Activated T-helper 1 cell treated with anti-CD3 and anti-CD28 coated beads, Interleukin-12 subunit alpha, Interleukin-12 subunit beta, Interleukin-2, Interleukin-4 antibody, amounts not matched to agents 30 ng/mL and 10 ng/mL and 1 ng/mL, durations not matched to agents 14 hours and 24 hours and 36 hours (primary cell): ENCODE measurements around the gene MRPL48. TPM values are rescaled to one million over a fixed set of nuclear protein-coding genes. Genes with fewer than 3 reads are reported as not detected.
A peak's percentile ranks its signal among the peaks of the same experiment; 100 is the strongest.
"Not testable (repeated sequence)": the region's sequence is repeated elsewhere in the genome, so short reads cannot be mapped to it uniquely, and the experiment has no call there.

Source experiments
- DNase-seq: peaks from one replicate; pipeline ENCODE4 v3.0.0; 2021; ENCODE audit warnings: low spot score
- H3K27ac Mint-ChIP-seq: one replicate; pipeline ENCODE4 v1.8.0; 2021; ENCODE audit warnings: mild to moderate bottlenecking, mixed read lengths
- H3K27me3 Mint-ChIP-seq: one replicate; pipeline ENCODE4 v1.8.0; 2022; ENCODE audit warnings: mild to moderate bottlenecking, moderate library complexity, mixed read lengths; ENCODE audit not compliant: insufficient read depth
- H3K36me3 Mint-ChIP-seq: one replicate; pipeline ENCODE4 v1.8.0; 2021; ENCODE audit warnings: low read depth, mixed read lengths
- H3K4me1 Mint-ChIP-seq: one replicate; pipeline ENCODE4 v1.8.0; 2021; ENCODE audit warnings: low read depth, mixed read lengths
- H3K4me3 Mint-ChIP-seq: one replicate; pipeline ENCODE4 v1.8.0; 2021; ENCODE audit warnings: mild to moderate bottlenecking, moderate library complexity, mixed read lengths
- H3K9me3 Mint-ChIP-seq: one replicate; pipeline ENCODE4 v1.8.0; 2021; ENCODE audit warnings: mixed read lengths
- intact Hi-C: fragments of 100-400 bp; cut with micrococcal nuclease; formaldehyde crosslinking; loops from one replicate; pipeline ENCODE4 v1.15.1; 2024
- total RNA-seq: library from RNA; stranded (reverse); gene quantifications from 2 replicates; pipeline ENCODE4 v1.2.3, GENCODE V29; 2022

MRPL48 gene
- total RNA-seq, 1 donor from 2014 or later: 56.3 TPM

- intact Hi-C loops: no loop called here
- DNase-seq: no peak
- Mint-ChIP-seq H3K4me1 (no peaks in the 10 kb centered on the region), H3K36me3 (peaks cover 25% of the 10 kb centered on the region), H3K9me3 (no peaks in the 10 kb centered on the region), H3K4me3 (no peak overlapping the region), H3K27me3 (no peaks in the 10 kb centered on the region), H3K27ac (no peak overlapping the region)
Observed at GRCh38 chr11:73862986-73863385, 75.3 kb downstream of the MRPL48 start.

DNA sequence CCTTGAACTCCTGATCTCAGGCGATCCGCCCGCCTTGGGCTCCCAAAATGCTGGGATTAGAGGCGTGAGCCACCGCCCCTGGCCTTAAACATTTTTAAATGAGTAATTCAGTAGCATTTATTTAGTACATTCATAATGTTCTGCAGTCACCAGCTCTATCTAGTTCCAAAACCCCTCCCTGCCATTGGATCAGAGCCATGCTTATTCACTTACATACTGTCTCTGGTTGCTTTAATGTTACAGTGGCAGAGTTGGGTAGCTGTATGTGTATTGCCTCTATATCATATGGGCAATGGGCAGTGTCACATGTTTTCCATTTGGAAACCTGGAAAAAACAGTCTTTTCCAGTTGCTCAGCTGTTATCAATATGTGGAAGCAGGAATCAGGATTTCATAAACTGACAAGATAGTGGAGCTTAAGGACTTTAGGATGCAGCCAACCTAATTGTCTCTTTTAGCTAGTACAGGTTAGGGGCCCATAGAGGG, 78.5 kb downstream of the MRPL48 start:
- no peak overlapping the region for H3K4me3 Mint-ChIP-seq
- no peak for DNase-seq
- no peaks in the 10 kb centered on the region for H3K4me1 Mint-ChIP-seq

GRCh38 chr11:73866586-73866996, 78.9 kb downstream of the MRPL48 start:
- no peak for DNase-seq
- intact Hi-C loops: no loop called here
- no peaks in the 10 kb centered on the region for H3K27me3 Mint-ChIP-seq
- H3K4me1 Mint-ChIP-seq: no peaks in the 10 kb centered on the region
- H3K4me3 Mint-ChIP-seq: no peak overlapping the region
- H3K9me3 Mint-ChIP-seq: no peaks in the 10 kb centered on the region
- no peak overlapping the region for H3K27ac Mint-ChIP-seq
- H3K36me3 Mint-ChIP-seq: peaks cover 13% of the 10 kb centered on the region

More for the DNA sequence above, 78.5 kb downstream of the MRPL48 start:
- intact Hi-C loops: no loop called here
- no peaks in the 10 kb centered on the region for H3K9me3 Mint-ChIP-seq
- peaks cover 11% of the 10 kb centered on the region for H3K36me3 Mint-ChIP-seq
- H3K27ac Mint-ChIP-seq: no peak overlapping the region
- no peaks in the 10 kb centered on the region for H3K27me3 Mint-ChIP-seq

DNA sequence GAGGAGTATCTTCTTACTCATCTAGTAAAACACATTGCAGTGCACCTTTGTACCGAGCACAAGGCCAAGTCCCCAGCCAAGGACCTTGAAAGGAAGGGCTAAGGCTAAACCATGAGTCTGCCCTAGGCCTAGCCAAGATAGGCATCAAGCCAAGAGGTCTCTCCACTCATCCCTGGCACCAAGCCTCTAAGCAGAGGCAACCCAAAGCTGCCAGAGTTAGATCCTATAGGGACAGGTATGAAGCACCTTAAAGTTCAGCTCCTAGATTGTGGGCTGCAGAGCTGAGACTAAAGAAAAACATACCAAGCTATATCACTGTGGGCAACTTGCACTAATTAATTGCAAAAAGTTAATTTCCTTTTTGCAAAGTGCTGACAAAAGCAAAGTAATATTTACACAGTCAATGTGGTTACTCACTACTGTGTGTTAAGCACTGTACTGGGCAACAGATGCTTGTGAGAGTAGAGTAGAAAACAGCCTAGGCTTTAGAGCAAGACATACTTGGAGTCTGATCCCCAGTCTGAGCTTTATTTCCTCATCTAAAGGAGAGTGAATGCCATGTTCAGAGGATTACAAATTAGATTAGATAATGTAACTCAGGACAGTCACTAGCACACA, 81.8 kb downstream of the MRPL48 start:
- peaks cover 20% of the 10 kb centered on the region for H3K36me3 Mint-ChIP-seq
- no peak for DNase-seq
- no peaks in the 10 kb centered on the region for H3K27me3 Mint-ChIP-seq
- no peak overlapping the region for H3K27ac Mint-ChIP-seq
- no peaks in the 10 kb centered on the region for H3K9me3 Mint-ChIP-seq
- intact Hi-C loops: no loop called here
- no peak overlapping the region for H3K4me3 Mint-ChIP-seq
- H3K4me1 Mint-ChIP-seq: no peaks in the 10 kb centered on the region

GRCh38 chr11:73870261-73870660, 82.6 kb downstream of the MRPL48 start:
- Mint-ChIP-seq H3K27ac (no peak overlapping the region), H3K4me3 (no peak overlapping the region), H3K27me3 (no peaks in the 10 kb centered on the region), H3K36me3 (peaks cover 22% of the 10 kb centered on the region), H3K9me3 (no peaks in the 10 kb centered on the region), H3K4me1 (peaks cover 7% of the 10 kb centered on the region)
- intact Hi-C loops: loop anchor here (10.0 kb wide), 1 partner anchor 495 kb away; the partner anchor contains the start of gene RELT
- DNase-seq: no peak

DNA sequence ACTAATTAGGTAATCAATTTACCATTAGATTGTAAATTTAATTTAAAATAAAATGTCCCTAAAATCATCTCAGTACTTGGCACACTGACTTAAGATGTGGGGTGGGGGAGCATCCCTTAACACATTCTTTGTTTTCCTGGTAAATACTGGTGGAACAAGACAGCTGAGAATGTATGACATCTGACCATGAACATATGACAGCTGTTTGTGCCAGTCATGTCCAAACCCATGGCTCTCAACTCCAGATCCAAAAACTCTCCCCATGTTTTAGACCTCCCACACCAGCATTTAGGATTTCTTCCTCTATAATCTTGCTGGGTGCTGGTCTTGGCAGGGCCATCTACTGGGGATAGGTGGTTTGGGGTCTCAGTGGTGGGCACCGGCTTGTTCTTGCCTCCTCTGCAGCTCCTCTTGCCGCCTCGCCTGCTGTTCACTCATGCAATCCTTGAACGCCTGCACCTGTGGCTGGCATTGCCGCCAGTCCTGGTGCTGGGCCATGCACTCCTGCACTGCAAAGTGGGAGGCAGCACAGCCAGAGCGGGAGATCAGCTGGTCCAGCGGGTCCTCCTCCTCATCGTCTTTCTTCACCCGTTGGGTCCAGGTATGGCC, 85.2 kb downstream of the MRPL48 start:
- Mint-ChIP-seq H3K36me3 (peaks cover 29% of the 10 kb centered on the region), H3K27ac (no peak overlapping the region), H3K4me1 (peaks cover 21% of the 10 kb centered on the region), H3K4me3 (no peak overlapping the region), H3K9me3 (no peaks in the 10 kb centered on the region), H3K27me3 (no peaks in the 10 kb centered on the region)
- no peak for DNase-seq
- intact Hi-C loops: loop anchor here (10.0 kb wide), 1 partner anchor 498 kb away; the partner anchor contains the start of gene RELT

- H3K36me3 Mint-ChIP-seq: peaks cover 29% of the 10 kb centered on the region
Observed at GRCh38 chr11:73875380-73875779, 87.7 kb downstream of the MRPL48 start.

DNA sequence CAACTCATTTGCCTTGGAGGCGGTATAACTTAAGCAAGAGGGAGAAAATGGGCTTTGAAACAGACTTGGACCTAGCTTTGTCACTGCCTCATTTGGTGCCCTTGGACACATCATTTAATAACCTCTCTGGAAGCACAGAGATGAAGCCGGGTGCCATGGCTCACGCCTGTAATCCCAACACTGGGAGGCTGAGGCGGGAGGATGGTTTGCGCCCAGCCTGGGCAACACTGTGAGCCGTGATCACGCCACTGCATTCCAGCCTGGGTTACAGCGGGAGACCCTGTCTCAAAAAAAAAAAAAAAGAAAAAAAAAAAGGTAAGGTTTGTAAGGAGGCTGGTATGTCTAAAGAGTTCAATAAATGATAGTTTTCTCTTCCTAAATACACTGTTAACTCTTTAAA, 88.2 kb downstream of the MRPL48 start:
- Mint-ChIP-seq H3K9me3 (no peaks in the 10 kb centered on the region), H3K36me3 (peaks cover 29% of the 10 kb centered on the region), H3K27me3 (no peaks in the 10 kb centered on the region), H3K4me3 (peak overlapping the region; percentile 93), H3K27ac (peak overlapping the region; percentile 100), H3K4me1 (peaks cover 30% of the 10 kb centered on the region)
- no peak for DNase-seq
- intact Hi-C loops: loop anchor here (1.0 to 10.0 kb wide), 9 partner anchors 88 to 733 kb away; partner anchors contain the start of genes C2CD3, FCHSD2, PGM2L1 and POLD3

More at GRCh38 chr11:73875380-73875779, 87.7 kb downstream of the MRPL48 start:
- H3K27ac Mint-ChIP-seq: peak overlapping the region; percentile 100
- no peak for DNase-seq
- peaks cover 30% of the 10 kb centered on the region for H3K4me1 Mint-ChIP-seq
- no peaks in the 10 kb centered on the region for H3K9me3 Mint-ChIP-seq
- intact Hi-C loops: loop anchor here (5.0 to 10.0 kb wide), 3 partner anchors 107 to 717 kb away; partner anchors contain the start of genes POLD3, RELT and UCP2
- H3K27me3 Mint-ChIP-seq: no peaks in the 10 kb centered on the region
- H3K4me3 Mint-ChIP-seq: peak overlapping the region; percentile 93

DNA sequence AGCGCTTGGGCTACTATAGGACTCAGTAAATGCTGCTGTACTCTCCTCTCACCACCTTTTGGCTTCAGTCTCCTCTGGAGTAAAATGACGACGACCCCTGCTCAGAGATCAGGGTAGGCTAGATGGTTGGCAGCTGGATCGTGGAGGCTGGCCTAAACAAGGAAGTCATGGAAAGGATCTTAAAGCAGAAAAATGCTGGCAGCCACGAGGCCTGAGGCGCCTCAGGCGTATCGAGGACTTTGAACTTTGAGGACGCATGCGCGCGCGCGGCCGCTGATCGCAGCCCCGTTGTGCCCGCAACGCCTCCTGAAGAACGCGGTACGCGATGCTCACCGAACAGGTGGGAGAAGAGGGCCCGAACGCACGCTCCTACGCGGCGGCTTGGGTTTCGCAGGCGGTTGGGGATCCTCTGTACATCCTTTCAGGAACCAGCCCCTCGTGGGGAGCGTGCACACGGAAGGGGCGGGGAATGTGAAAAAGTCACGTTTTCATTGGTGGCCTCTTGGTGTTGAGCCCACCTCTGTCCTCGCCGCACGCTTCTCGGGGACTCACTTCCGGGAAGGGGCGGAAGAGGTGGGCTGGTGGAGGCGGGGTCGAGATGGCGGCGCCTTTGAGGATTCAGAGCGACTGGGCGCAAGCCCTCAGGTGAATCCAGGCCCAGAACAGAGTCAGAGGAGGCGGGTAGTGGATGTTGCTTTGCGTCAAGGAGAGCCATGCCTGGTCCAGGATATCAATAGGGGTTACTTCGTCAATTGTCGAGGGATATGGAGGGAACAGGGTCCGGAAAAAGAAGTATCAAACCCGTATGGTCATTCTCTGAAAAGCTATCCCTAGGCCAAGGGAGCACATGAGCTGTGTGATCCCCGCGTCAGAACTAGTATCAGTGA, 89.0 kb downstream of the MRPL48 start, which contains the start of the genes COA4 and PAAF1:
COA4 (minus strand) TSS at position 423 of the 887 bp plus-strand sequence. CDS start 3,468 bp downstream, outside the sequence.
PAAF1 (plus strand) TSS at position 576 of the 887 bp plus-strand sequence; CDS start at position 599, 23 bp downstream.
- Mint-ChIP-seq H3K27me3 (no peaks in the 10 kb centered on the region), H3K4me3 (peak within 1 kb of the TSS; percentile 93), H3K27ac (peak within 1 kb of the TSS; percentile 100), H3K4me1 (peaks cover 30% of the 10 kb centered on the region), H3K9me3 (no peaks in the 10 kb centered on the region), H3K36me3 (peaks cover 26% of the 10 kb centered on the region)
- peak; percentile 92 for DNase-seq
- intact Hi-C loops: loop anchor here (1.0 to 10.0 kb wide), 10 partner anchors 88 to 734 kb away; partner anchors contain the start of genes C2CD3, FAM168A, FCHSD2 and PGM2L1

- Mint-ChIP-seq H3K27ac (no peak overlapping the region), H3K4me3 (no peak overlapping the region), H3K9me3 (no peaks in the 10 kb centered on the region), H3K36me3 (peaks cover 17% of the 10 kb centered on the region), H3K27me3 (no peaks in the 10 kb centered on the region), H3K4me1 (peaks cover 30% of the 10 kb centered on the region)
- DNase-seq: no peak
- intact Hi-C loops: loop anchor here (5.0 to 10.0 kb wide), 3 partner anchors 104 to 714 kb away; partner anchors contain the start of genes POLD3, RELT and UCP2
Observed at GRCh38 chr11:73878771-73879170, 91.1 kb downstream of the MRPL48 start.

DNA sequence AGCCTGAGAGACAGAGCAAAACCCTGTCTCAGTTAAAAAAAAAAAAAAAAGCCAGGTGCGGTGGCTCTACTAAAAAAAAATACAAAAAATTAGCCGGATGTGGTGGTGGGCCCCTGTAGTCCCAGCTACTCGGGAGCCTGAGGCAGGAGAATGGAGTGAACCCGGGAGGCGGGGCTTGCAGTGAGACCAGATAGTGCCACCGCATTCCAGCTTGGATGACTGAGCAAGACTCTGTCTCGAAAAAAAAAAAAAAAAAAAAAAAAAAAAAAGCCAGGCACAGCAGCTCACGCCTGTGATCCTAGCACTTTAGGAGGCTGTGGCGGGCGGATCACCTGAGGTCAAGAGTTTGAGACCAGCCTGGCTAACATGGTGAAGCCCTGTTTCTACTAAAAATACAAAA, 92.8 kb downstream of the MRPL48 start:
- H3K27me3 Mint-ChIP-seq, intact Hi-C loops, H3K9me3 Mint-ChIP-seq, H3K27ac Mint-ChIP-seq, DNase-seq, H3K4me3 Mint-ChIP-seq: not testable (repeated sequence)
- peaks cover 21% of the 10 kb centered on the region for H3K4me1 Mint-ChIP-seq
- peaks cover 13% of the 10 kb centered on the region for H3K36me3 Mint-ChIP-seq

DNA sequence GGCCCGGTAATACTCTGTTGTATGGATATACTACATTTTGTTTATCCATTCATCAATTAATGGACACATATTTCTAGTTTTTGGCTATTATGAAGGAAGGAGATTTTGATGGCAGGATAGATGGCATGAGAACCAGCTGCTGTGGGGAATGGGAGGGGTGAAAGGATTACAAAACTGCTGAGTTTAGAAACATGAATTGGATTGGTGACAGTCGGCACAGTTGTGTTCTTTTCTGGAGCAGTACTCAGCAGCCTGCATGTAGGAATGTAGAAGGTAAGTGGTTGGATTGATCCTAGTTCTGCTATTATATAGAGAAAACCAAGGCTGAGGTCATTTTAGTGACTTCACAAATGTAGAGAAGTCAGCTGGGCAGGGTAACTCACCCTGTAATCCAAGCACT, 96.2 kb downstream of the MRPL48 start:
- DNase-seq: no peak
- H3K36me3 Mint-ChIP-seq: peaks cover 14% of the 10 kb centered on the region
- no peak overlapping the region for H3K4me3 Mint-ChIP-seq
- intact Hi-C loops: no loop called here
- H3K27ac Mint-ChIP-seq: no peak overlapping the region
- no peaks in the 10 kb centered on the region for H3K27me3 Mint-ChIP-seq
- peaks cover 6% of the 10 kb centered on the region for H3K4me1 Mint-ChIP-seq
- H3K9me3 Mint-ChIP-seq: no peaks in the 10 kb centered on the region
